NK-92 (cell line): Measurements from ENCODE around the gene AP3B2.
"Not testable (repeated sequence)": the region's sequence is repeated elsewhere in the genome, so short reads cannot be mapped to it uniquely, and the experiment has no call there.

ENCODE experiments used
- DNase-seq: peaks from one replicate; lab custom pipeline; 2025; ENCODE audit not compliant: unreplicated experiment; lab: John Stamatoyannopoulos, UW

The AP3B2 gene

GRCh38 chr15:82649226-82649999 is 60.3 kb downstream of the AP3B2 start:
- DNase-seq, result no peak

DNA sequence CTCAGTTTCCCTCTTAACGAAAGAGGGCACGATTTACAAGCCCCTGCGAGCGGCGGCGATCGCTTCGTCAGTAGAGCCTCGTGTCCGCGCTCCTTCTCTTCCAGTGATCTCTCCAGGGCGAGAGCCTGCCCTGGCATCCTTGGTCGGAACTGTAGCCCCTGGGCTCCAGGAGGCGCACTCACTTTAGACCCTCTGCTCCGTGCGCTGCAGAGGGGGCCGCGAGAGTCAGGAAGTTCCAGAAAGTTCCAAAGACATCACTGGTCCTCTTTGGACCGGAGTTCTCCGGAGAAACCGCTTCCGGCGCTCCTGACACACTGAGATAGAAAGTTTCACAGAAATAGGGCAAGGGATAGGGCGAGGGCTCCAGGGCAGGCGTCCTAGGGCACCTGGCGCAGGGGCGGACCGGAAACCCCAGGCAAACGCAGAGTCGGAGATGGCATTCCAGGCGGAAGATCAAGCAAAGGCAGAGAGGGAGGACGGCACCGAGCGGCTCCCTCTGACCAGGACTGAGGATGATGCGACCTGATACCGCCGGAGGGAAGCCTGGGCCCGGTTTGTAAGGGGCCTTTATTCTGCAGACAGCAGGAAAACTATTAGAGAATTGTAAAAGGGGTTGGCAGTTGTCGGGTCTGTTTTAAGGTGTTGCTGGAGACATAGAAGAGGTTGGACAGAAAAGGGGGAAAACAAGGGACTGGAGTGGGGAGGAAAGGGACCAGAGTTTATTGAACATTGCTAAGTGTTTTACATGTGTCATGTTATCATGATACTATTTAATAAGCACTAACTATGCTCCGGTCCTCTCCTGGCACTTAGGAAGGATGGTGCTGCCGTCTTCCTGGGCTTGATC is 61.2 kb downstream of the AP3B2 start:
- DNase-seq, result no peak

GRCh38 chr15:82647835-82648256 is 61.8 kb downstream of the AP3B2 start:
- DNase-seq, result no peak

GRCh38 chr15:82647045-82647834 is 62.4 kb downstream of the AP3B2 start, which contains the start of gene CPEB1:
Gene CPEB1, minus strand, starts transcription at chr15:82647363. Its CDS starts 18,904 bp downstream, at chr15:82628459.
- DNase-seq, result no peak

DNA sequence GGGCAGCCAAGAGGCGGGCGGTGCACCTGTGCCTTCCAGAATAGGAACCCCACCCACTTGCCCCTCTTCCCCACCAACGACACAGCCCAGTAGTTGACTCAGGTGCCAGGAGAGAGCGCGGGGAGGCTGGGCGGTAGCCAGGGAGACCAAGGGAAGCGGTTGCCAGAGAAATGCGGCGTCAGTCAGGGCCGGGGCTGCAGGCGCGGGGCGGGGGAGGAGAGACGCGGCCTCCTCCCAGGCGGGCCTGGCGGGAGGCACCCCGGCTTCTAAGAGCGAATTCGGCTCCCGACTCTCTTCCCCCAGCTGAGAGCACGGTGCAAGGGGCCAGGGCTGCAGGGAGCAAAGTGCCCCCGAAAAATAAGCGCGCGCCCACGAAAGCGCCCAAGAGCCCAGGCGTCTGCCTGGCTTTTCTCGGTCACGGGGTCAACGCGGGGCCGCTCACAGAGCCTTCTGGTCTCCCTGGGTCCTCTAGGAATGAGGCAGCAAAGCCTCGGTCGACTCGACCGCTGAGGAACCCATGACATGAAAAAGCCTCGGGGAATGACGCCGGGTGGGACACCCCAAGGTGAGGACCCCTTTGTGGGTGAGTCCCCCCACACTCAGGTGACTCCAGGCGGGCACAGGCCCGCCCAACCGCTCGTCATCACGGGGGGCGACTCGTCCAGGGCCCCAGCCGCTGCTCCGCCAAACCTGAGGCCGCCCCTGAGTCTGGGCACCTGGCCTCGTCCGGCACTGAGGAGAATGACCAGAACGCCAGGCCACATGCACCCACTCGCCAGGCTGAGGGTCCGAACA is 63.2 kb downstream of the AP3B2 start:
- no peak for DNase-seq

- DNase-seq, result not testable (repeated sequence)
These were observed 64.5 kb downstream of the AP3B2 start for GRCh38 chr15:82644967-82645852.

DNA sequence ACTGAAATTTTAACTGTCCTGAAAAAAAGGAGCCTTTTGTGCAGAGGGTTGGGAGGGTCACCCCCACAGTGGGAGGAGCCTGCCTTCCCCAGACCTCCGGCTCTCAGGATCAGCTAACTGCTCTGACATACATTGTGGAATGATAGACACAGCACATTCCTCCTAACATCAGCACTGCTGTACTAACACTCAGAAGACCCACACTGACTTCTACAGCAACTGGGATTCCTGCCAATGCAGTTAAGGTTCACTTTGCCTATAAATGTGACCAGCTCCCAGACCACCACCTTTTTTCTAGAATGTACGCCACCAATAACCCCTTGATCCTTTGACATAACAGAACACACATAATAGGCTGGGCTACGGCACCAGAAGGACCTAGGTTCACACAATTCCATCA is 65.7 kb downstream of the AP3B2 start:
- no peak for DNase-seq

- no peak for DNase-seq
These were observed 67.0 kb downstream of the AP3B2 start for GRCh38 chr15:82642656-82643055.

- no peak for DNase-seq
These were observed 68.4 kb downstream of the AP3B2 start for GRCh38 chr15:82641129-82641798.

DNA sequence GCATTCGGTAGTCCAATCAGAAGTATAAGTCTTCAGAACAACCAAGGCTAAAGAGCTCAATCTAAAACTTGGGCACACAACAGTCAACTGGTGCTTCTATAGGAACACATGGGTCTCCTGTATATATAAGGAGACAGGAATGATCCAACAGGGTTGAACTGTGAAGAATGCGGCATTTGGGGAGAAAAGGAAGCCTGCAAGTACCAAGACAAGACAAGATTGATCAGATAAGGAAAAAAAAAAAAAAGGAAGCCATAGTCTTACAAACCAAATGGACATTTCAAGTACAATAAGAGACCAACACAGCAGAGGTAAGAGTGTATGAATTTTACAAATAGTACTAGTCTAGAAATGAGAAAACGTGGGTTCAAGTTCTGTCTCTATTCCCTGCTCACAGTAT is 69.0 kb downstream of the AP3B2 start:
- no peak for DNase-seq

DNA sequence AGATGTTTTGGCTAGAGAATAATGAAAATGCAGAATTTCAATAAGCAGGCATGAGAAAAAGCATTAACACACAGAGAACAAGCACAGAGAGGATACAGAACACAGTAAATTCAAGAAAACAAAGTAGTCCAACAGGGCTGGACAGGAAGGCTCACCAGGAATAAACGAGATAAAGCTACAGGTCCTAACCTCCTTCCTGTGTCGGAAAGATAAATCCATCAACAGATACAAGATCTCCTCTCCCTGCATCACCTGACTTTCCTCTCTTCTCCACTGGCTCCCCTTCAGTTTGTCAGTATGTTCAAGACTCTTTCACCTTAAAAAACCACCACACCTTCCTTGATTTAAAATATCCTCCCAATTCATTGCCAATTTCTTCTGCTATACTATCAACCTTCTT is 73.9 kb downstream of the AP3B2 start:
- no peak for DNase-seq

DNA sequence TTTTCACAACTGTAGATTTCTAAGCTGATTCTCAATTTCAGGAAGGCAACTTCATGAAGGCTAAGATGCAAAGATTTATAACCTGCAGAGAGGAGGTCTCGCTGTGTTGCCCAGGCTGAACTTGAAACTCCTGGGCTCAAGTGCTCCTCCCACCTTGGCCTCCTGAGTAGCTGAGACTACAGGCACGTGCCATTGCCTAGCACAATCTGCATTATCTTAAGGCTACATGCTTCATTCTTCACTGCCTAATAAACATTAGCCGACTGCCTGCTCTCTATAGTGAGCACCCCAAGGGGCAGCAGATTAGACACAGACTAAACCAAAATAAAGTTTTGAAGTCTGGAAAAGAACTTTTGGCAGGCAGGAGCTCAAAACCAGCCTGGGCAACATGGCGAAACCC is 79.6 kb downstream of the AP3B2 start:
- no peak for DNase-seq

- DNase-seq, result no peak
These were observed 84.5 kb downstream of the AP3B2 start for GRCh38 chr15:82625136-82625535.

DNA sequence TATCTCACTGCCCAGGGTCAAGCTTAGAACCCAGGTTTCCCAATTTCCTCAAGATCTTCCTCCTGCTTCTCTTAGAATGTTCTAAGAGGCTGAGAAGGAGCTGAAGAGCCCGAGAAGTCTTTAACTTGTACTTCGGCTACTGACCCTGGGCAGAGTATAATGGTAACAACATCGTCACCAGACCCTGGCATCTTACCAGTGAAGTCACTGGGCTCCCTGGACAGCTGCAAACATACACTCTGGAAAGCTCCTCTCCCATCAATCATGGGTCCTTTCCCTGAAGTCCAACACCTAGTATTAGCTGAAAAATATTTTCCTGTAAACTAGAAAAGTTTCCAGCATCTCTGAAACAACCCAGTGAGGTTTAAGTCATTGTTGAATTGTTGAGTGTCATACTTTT is 85.2 kb downstream of the AP3B2 start:
- no peak for DNase-seq

DNA sequence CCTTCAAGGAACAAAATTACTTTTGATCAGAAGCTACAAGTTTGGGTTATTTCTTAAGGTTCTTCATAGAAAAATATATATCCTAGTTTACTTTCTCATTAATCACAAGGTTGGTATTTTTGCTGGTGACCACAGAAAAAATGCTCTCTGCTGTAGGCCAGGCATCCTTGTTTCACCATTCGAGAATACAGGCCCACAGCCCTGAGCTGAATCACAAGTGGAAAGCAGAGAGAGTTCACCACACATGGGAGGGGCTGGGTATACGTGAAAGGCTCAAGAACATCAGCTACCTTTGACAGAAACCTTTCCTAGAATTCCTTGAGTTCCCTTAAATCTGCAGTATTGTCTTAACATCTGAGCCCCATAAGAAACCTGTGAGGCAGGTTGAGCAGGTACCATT is 85.7 kb downstream of the AP3B2 start:
- DNase-seq, result no peak

- no peak for DNase-seq
These were observed 87.7 kb downstream of the AP3B2 start for GRCh38 chr15:82621970-82622369.

- no peak for DNase-seq
These were observed 95.9 kb downstream of the AP3B2 start for GRCh38 chr15:82613747-82614146.

GRCh38 chr15:82611348-82611747 is 98.3 kb downstream of the AP3B2 start:
- no peak for DNase-seq
